Measurements from ENCODE around the gene TLE1. TPM values are rescaled to one million over a fixed set of nuclear protein-coding genes. Genes with fewer than 3 reads are reported as not detected.

TLE1 gene
- total RNA-seq, 1 experiment from 2014 or later, result 17.3 TPM

DNA sequence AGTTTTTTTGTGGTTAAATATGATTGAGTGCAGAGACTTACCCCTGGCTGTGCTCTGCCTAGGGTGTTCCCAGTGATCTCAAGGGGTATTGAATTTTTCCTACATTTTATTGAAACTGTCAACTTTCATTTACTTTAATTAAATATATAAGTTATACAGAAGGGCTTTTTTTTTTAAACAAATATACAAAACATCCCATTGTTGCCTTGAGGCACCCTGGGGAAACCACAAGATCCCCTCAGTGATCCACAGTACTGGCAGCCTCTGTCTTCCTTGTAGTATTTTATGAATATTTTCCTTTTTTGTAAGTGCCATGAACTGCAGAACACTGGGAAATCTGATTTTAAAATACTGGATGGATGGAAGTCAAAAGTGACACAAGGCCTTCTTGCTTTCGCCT lies 123.7 kb downstream of the TLE1 start:
- POLR2A ChIA-PET, result no interaction called here

DNA sequence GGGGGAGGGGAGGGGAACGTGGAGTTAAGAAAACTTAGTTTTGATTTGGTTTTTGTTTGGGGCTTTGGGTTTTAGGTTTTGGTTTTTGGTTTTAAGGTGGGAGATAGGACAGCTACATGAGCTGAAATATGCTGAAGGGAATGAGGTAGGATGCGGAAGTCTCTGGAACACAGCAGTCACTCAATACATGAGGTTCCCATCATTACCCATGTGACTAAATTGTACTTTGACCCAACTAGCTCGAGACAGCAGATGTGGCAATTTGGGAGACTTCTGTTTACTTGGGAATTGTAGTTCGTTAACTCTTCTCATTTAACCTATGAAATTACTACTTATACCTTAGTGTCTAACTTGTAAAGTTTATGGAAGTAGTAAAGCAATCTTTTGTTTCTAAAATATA lies 124.2 kb downstream of the TLE1 start:
- ChIA-PET RAD21 (ENCODE audit: low non-redundant PET in 1 of 2, low total read pairs in 2 of 2, uncharacterized antibody in 2 of 2, unreplicated experiment in 2 of 2) (no interaction called here), POLR2A (no interaction called here), CTCF (no interaction called here)
- H3K79me2 ChIP-seq (ENCODE audit: insufficient read depth, low read length), result no peaks in the 10 kb centered on the region
- H3K9me3 ChIP-seq (ENCODE audit: control insufficient read depth in 1 of 2, insufficient read depth in 1 of 2, low read depth in 1 of 2, low read length in 2 of 2), result no peaks in the 10 kb centered on the region
- H3K27me3 ChIP-seq (ENCODE audit: insufficient read depth, low read length), result no peaks in the 10 kb centered on the region
- no peak overlapping the region for H3K9ac ChIP-seq (ENCODE audit: low read length)
- H3K4me2 ChIP-seq (ENCODE audit: low read length), result no peak overlapping the region
- TF ChIP-seq YY1 (IDR thresholded peaks at IDR 0.05; ENCODE audit: extremely low read depth, insufficient replicate concordance, low read depth, low read length), result no peak
- TF ChIP-seq SRF (IDR thresholded peaks at IDR 0.05; ENCODE audit: low read depth), result no peak
- no peak for TF ChIP-seq ZNF274 (IDR thresholded peaks at IDR 0.05; ENCODE audit: low read depth, low read length)
- H3K9me2 ChIP-seq (ENCODE audit: insufficient read depth), result no peaks in the 10 kb centered on the region
- H3K27ac ChIP-seq (ENCODE audit: low read depth, low read length), result no peak overlapping the region
- DNase-seq (ENCODE audit: low read depth, low spot score) (no peak), ATAC-seq (no peak)
- H4K20me1 ChIP-seq (ENCODE audit: insufficient read depth), result no peaks in the 10 kb centered on the region
- intact Hi-C loops (cut with micrococcal nuclease), result no loop called here
- BruUV-seq (replicated peaks), result no TSS peak
- H3K36me3 ChIP-seq (ENCODE audit: control insufficient read depth in 1 of 2, insufficient read depth in 2 of 2, low read length in 2 of 2), result no peaks in the 10 kb centered on the region
- peaks cover 24 to 35% of the 10 kb centered on the region in 2 experiments for H3K4me1 ChIP-seq (ENCODE audit: control insufficient read depth in 1 of 2, insufficient read depth in 2 of 2, low read length in 2 of 2)
- H2AFZ ChIP-seq (ENCODE audit: low read depth, low read length, poor library complexity, severe bottlenecking), result no peak overlapping the region
- H3K4me3 ChIP-seq (replicated peaks in 1 of 2; ENCODE audit: low read depth in 1 of 2, low read length in 2 of 2), result no peak overlapping the region

More for the DNA sequence above, 123.7 kb downstream of the TLE1 start:
- TF ChIP-seq CBX3 (IDR thresholded peaks at IDR 0.05; ENCODE audit: low read depth) (no peak), EZH2phosphoT487 (IDR thresholded peaks at IDR 0.05; ENCODE audit: borderline replicate concordance) (no peak), EGR1 (IDR thresholded peaks at IDR 0.05; ENCODE audit: low read depth) (no peak), POLR2AphosphoS5 (IDR thresholded peaks at IDR 0.05; ENCODE audit: low read depth, low read length) (no peak), TCF7L2 (IDR thresholded peaks at IDR 0.05; ENCODE audit: borderline replicate concordance, extremely low read depth, insufficient read depth, insufficient read length) (no peak), RAD21 (IDR thresholded peaks at IDR 0.05; ENCODE audit: low read depth) (no peak), SRF (IDR thresholded peaks at IDR 0.05; ENCODE audit: low read depth) (no peak), FOSL1 (IDR thresholded peaks at IDR 0.05; ENCODE audit: low read depth) (no peak), CEBPB (IDR thresholded peaks at IDR 0.05; ENCODE audit: low read depth) (no peak), YY1 (IDR thresholded peaks at IDR 0.05; ENCODE audit: extremely low read depth, insufficient replicate concordance, low read depth, low read length) (no peak), ZFX (IDR thresholded peaks at IDR 0.05) (no peak)
- TF ChIP-seq, protein P1, sequence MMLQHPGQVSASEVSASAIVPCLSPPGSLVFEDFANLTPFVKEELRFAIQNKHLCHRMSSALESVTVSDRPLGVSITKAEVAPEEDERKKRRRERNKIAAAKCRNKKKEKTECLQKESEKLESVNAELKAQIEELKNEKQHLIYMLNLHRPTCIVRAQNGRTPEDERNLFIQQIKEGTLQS (IDR thresholded peaks at IDR 0.05), result no peak
- Histone ChIP-seq H3K9me3 (ENCODE audit: control insufficient read depth in 1 of 2, insufficient read depth in 1 of 2, low read depth in 1 of 2, low read length in 2 of 2) (no peaks in the 10 kb centered on the region), H3K4me1 (ENCODE audit: control insufficient read depth in 1 of 2, insufficient read depth in 2 of 2, low read length in 2 of 2) (peaks cover 20 to 30% of the 10 kb centered on the region in 2 experiments), H3K4me3 (replicated peaks in 1 of 2; ENCODE audit: low read depth in 1 of 2, low read length in 2 of 2) (no peak overlapping the region), H3K4me2 (ENCODE audit: low read length) (no peak overlapping the region), H3K27ac (ENCODE audit: low read depth, low read length) (no peak overlapping the region), H3K79me2 (ENCODE audit: insufficient read depth, low read length) (no peaks in the 10 kb centered on the region), H3K27me3 (ENCODE audit: insufficient read depth, low read length) (no peaks in the 10 kb centered on the region), H3K9ac (ENCODE audit: low read length) (no peak overlapping the region), H3K36me3 (ENCODE audit: control insufficient read depth in 1 of 2, insufficient read depth in 2 of 2, low read length in 2 of 2) (no peaks in the 10 kb centered on the region), H4K20me1 (ENCODE audit: insufficient read depth) (no peaks in the 10 kb centered on the region), H3K9me2 (ENCODE audit: insufficient read depth) (no peaks in the 10 kb centered on the region), H2AFZ (ENCODE audit: low read depth, low read length, poor library complexity, severe bottlenecking) (no peak overlapping the region)
- intact Hi-C loops (cut with micrococcal nuclease), result no loop called here
- RAD21 ChIA-PET (ENCODE audit: low non-redundant PET in 1 of 2, low total read pairs in 2 of 2, uncharacterized antibody in 2 of 2, unreplicated experiment in 2 of 2), result no interaction called here
- CTCF ChIA-PET, result no interaction called here
- no TSS peak for BruUV-seq (replicated peaks)
- DNase-seq (ENCODE audit: low read depth, low spot score) (no peak), ATAC-seq (no peak)

Data from HCT116 (cell line).